HG02884 (cell line): Measurements from ENCODE around the gene DLG4.
"Not testable (repeated sequence)": the region's sequence is repeated elsewhere in the genome, so short reads cannot be mapped to it uniquely, and the experiment has no call there.

Experiments used
- ATAC-seq: cut with Tn5 transposase; IDR thresholded peaks from one replicate; pipeline ENCODE4 v1.9.1; 2021; ENCODE audit warnings: mild to moderate bottlenecking, moderate library complexity; ENCODE audit not compliant: unreplicated experiment

Gene DLG4

GRCh38 chr17:7190276-7190917 lies 29.2 kb downstream of the DLG4 start:
- no peak for ATAC-seq

DNA sequence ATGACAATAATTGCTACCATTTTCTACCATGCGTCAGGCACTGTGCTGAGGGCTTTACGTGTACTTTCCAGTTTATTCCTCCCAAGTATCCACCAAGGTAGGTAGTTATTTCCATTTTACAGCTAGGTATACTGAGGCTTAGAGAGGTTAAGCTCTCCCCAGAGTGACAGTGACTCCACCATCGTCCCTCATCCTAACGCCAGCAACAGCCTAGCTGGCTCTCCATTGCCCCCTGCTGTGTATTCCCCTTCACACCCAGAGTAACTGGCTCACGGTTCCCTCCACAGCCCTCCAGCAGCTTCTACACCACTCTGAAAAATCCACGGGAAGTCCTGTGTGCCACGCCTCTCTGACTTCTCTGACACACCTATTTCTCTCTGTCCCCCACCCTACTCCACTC lies 33.4 kb downstream of the DLG4 start:
- no peak for ATAC-seq

GRCh38 chr17:7184647-7185046 lies 35.0 kb downstream of the DLG4 start:
- ATAC-seq = no peak

- no peak for ATAC-seq
Measured at GRCh38 chr17:7184091-7184488, 35.5 kb downstream of the DLG4 start.

- ATAC-seq = no peak
Measured at GRCh38 chr17:7183433-7184090, 36.1 kb downstream of the DLG4 start.

- not testable (repeated sequence) for ATAC-seq
Measured at GRCh38 chr17:7182101-7182500, 37.5 kb downstream of the DLG4 start.

DNA sequence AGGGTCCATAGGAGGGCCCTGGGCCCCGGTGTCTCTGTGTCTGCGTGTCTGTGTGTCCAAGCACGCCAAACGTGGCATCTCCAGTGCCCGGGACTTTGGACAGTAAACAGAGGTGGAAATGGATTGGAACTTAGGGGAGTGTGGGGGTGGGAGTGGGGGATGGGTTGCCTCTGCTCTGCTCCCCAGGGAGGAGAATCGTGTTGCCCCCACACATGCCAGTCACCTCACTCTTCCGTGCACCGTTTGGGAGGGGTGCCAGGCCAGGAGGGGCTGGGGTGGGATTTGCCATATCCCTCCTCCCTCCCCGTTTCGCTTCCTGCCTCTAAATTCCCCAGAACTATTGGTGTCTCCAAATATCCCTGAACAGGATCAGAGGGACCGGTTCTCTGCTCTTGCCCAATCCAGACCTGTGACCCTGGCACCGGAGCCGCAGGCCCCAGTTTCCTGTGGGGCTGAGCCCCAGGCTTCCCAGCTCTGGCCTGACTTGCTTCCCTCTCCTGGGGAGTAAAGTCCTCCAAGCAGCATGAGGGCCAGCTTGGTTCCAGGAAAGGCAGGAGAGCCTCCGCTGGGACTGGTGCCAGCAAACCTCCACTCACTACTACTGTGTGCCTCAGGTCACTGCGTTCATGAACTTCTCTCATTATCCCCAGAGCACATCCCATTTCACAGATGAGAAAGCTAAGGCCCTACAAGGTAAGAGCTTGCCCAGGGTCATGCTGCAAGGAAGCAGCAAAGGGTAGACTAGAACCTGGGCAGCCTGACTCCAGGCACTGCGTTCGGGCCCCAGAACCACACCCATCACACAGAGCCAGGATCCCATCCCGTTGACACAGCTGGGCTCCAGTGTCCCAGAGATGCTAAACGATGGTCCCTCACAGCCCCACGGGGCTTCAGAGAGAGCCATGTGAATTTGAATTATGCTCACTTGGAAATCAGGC lies 40.0 kb downstream of the DLG4 start, which contains the start of gene ASGR1:
ASGR1 (minus strand) TSS at position 54 of the 938 bp plus-strand sequence. CDS start 807 bp downstream, outside the sequence.
- ATAC-seq = no peak

GRCh38 chr17:7178973-7179316 lies 40.7 kb downstream of the DLG4 start:
- ATAC-seq = no peak

- ATAC-seq = no peak
Measured at GRCh38 chr17:7177954-7178477, 41.6 kb downstream of the DLG4 start.

- ATAC-seq = no peak
Measured at GRCh38 chr17:7177191-7177953, 42.3 kb downstream of the DLG4 start.

DNA sequence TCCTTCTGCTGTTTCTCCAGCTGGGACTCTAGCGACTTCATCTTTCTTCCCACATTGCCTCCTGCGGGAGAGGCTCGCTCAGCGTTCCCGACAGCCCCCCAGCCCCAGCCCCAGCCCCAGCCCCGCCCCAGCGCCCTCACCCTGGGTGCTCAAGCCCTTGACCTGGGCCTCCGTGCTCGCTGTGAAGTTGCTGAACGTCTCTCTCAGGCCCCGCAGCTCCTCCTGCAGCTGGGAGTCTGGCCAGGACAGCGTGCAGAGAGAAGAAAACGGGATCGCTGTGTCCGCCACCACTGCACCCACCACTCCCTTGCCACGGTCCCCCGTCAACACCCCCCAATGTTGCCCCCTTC lies 42.8 kb downstream of the DLG4 start:
- ATAC-seq = no peak

GRCh38 chr17:7176107-7176840 lies 43.4 kb downstream of the DLG4 start:
- ATAC-seq = no peak

GRCh38 chr17:7175330-7175733 lies 44.3 kb downstream of the DLG4 start:
- ATAC-seq = no peak

GRCh38 chr17:7174603-7175326 lies 44.9 kb downstream of the DLG4 start:
- no peak for ATAC-seq

GRCh38 chr17:7173687-7174602 lies 45.7 kb downstream of the DLG4 start:
- ATAC-seq = no peak

DNA sequence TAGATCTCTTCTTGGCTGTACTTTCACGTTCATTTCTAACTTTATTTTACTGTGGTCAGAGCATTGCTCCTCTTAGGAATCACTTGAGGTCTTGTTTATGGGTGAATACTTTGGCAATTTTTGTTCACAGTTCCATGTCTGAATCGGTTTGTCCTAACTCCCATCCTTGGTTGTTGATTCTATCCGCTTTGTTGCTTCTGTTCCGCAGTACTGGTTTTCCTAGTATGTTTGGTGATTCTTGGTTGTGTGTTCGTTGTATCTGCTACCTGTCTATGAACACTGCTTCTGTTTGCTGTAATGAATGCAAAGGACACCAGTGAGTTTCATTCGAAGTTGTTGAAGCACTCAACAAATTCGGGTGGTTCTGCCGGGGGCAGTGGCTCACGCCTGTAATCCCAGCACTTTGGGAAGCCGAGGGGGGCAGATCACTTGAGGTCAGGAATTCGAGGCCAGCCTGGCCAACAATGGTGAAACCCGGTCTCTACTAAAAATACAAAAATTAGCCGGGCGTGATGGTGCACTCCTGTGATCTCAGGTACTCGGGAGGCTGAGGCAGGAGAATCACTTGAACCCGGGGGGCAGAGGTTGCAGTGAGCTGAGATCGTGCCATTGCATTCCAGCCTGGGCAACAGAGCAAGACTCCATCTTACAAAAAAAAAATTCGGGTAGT lies 47.0 kb downstream of the DLG4 start:
- ATAC-seq = not testable (repeated sequence)

DNA sequence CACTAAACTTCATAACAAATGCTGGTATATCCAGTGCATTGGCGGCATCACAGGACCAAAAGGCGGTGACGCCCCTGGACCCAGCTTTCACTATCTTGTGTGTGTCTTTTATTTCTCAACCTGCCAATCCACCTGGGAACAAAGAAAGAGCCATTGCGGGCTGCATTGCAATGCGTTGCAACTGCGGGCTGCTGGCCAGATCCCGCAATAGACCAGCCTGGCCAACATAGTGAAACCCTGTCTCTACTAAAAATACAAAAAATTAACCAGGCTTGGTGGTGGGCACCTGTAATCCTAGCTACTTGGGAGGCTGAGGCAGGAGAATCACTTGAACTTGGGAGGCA lies 50.1 kb downstream of the DLG4 start:
- ATAC-seq = not testable (repeated sequence)
